Endothelial cell of umbilical vein (primary cell): Measurements from ENCODE around the gene SDC1. TPM values are rescaled to one million over a fixed set of nuclear protein-coding genes. Genes with fewer than 3 reads are reported as not detected.

Source experiments
- BruUV-seq: library from RNA; stranded (reverse); fragments of 400-500 nt; replicated peaks from 2 replicates; lab custom pipeline; 2021; lab: Mats Ljungman, UMichigan
- CTCF ChIA-PET: fragments of 300-600, 350-600 bp; sonication (Branson Sonifier 250); formaldehyde crosslinking; loops from one replicate; lab custom pipeline; 2021; ENCODE audit warnings: antibody characterized with exemption, inconsistent platforms; lab: Charles Lee
- POLR2A ChIA-PET: fragments of 300-600, 350-600 bp; sonication (Branson Sonifier 250); formaldehyde crosslinking; loops from one replicate; lab custom pipeline; 2021; ENCODE audit warnings: antibody characterized with exemption, inconsistent platforms; lab: Charles Lee
- DNase-seq: peaks from one replicate; pipeline ENCODE4 v3.0.0-alpha.2; 2011; ENCODE audit warnings: low read depth, low spot score
- FAIRE-seq: peaks from 2 replicates; lab custom pipeline; 2011; peaks lifted over from hg19 to GRCh38; lab: Jason Lieb, UNC
- H2AFZ ChIP-seq: 2 replicates; pipeline ENCODE4 v1.6.0; 2012; ENCODE audit warnings: low read depth, low read length, control low read depth, inconsistent platforms
- H3K27ac ChIP-seq: 2 replicates; pipeline ENCODE4 v1.5.1; 2011; ENCODE audit warnings: low read depth, mild to moderate bottlenecking, control low read depth, low read length, moderate library complexity; ENCODE audit not compliant: insufficient read depth
- H3K27me3 ChIP-seq, 2 experiments: 2 replicates each; pipeline versions ENCODE4 v1.6.0 to v1.6.1; 2011; ENCODE audit warnings: low read length in 2 of 2, mixed read lengths in 1 of 2; ENCODE audit not compliant: control insufficient read depth in 2 of 2, insufficient read depth in 2 of 2
- H3K36me3 ChIP-seq, 2 experiments: 2 replicates in 1 of 2; 3 replicates in 1 of 2; pipeline ENCODE4 v1.5.1; 2011; ENCODE audit warnings: low read length in 2 of 2, mild to moderate bottlenecking in 1 of 2, moderate library complexity in 1 of 2; ENCODE audit not compliant: control insufficient read depth in 2 of 2, insufficient read depth in 2 of 2; ENCODE audit errors: extremely low read depth in 1 of 2
- H3K4me1 ChIP-seq: 3 replicates; pipeline ENCODE4 v1.5.1; 2011; ENCODE audit warnings: mild to moderate bottlenecking, low read length; ENCODE audit not compliant: control insufficient read depth, insufficient read depth; ENCODE audit errors: extremely low read depth
- H3K4me2 ChIP-seq: 2 replicates; pipeline ENCODE4 v1.6.1; 2011; ENCODE audit warnings: low read length, control low read depth, mixed read lengths; ENCODE audit not compliant: insufficient read depth
- H3K4me3 ChIP-seq, 3 experiments: fragments of 200-600 bp in 1 of 3; sonication (generic), shearing (Covaris generic) in 1 of 3; replicated peaks in 1 of 3; 2 replicates each; pipeline ENCODE4 v1.5.1; 2011 to 2016; ENCODE audit warnings: control low read depth in 3 of 3, low read length in 3 of 3, mild to moderate bottlenecking in 2 of 3, inconsistent platforms in 1 of 3, low read depth in 1 of 3, moderate library complexity in 1 of 3; ENCODE audit not compliant: insufficient read depth in 1 of 3
- H3K79me2 ChIP-seq: 2 replicates; pipeline ENCODE4 v1.6.0; 2012; ENCODE audit warnings: low read length, inconsistent platforms; ENCODE audit not compliant: control insufficient read depth, insufficient read depth
- H3K9ac ChIP-seq: replicated peaks from 2 replicates; pipeline ENCODE3; 2011; ENCODE audit warnings: low read length, control low read depth; ENCODE audit not compliant: insufficient read depth; ENCODE audit errors: extremely low read depth
- H3K9me1 ChIP-seq: replicated peaks from 3 replicates; pipeline ENCODE4 v1.6.0; 2011; ENCODE audit warnings: mild to moderate bottlenecking, low read length; ENCODE audit not compliant: control insufficient read depth, insufficient read depth; ENCODE audit errors: extremely low read depth
- H3K9me3 ChIP-seq: replicated peaks from 2 replicates; pipeline ENCODE4 v1.5.1; 2012; ENCODE audit warnings: low read length, inconsistent platforms; ENCODE audit not compliant: control insufficient read depth, insufficient read depth
- H4K20me1 ChIP-seq: replicated peaks from 2 replicates; pipeline ENCODE3; 2011; ENCODE audit warnings: mild to moderate bottlenecking, low read length; ENCODE audit not compliant: control insufficient read depth, insufficient read depth; ENCODE audit errors: extremely low read depth
- FOS ChIP-seq: IDR thresholded peaks from 2 replicates; pipeline ENCODE4 v1.6.1; 2011; ENCODE audit warnings: mild to moderate bottlenecking, low read length, moderate library complexity, borderline replicate concordance; ENCODE audit not compliant: insufficient read depth
- GATA2 ChIP-seq: IDR thresholded peaks from 2 replicates; pipeline ENCODE4 v1.7.0; 2011; ENCODE audit warnings: low read depth, mild to moderate bottlenecking, moderate library complexity, mixed read lengths, low read length; ENCODE audit not compliant: insufficient read length, insufficient read depth
- JUN ChIP-seq: IDR thresholded peaks from 2 replicates; pipeline ENCODE4 v1.6.1; 2011; ENCODE audit warnings: borderline replicate concordance, low read depth; ENCODE audit not compliant: insufficient read length, insufficient read depth
- POLR2A ChIP-seq: IDR thresholded peaks from 2 replicates; pipeline ENCODE4 v1.6.1; 2012; ENCODE audit warnings: low read depth, mild to moderate bottlenecking, control low read depth, low read length
- dilution Hi-C: fragments of 300-500 bp; cut with MboI; formaldehyde crosslinking; loops from one replicate; pipeline ENCODE4 v1.15.0; 2019; ENCODE audit warnings: low sequenced_read_pairs; ENCODE audit not compliant: extremely low pct_ligation_motif_present
- intact Hi-C: fragments of 100-400 bp; cut with micrococcal nuclease; formaldehyde crosslinking; loops from one replicate; pipeline ENCODE4 v1.10.0; 2022
- polyA plus RNA-seq, 4 experiments: library from polyadenylated mRNA; depleted of rRNA in 3 of 4; stranded (reverse) in 3 of 4; unstranded in 1 of 4; fragments of >200 nt; gene quantifications; 2 replicates each; pipeline versions ENCODE4 v1.2.1 to v1.2.3, GENCODE V29; 2011 to 2012; ENCODE audit warnings: missing spikeins in 1 of 4
- total RNA-seq: library from RNA; stranded (reverse); gene quantifications from 2 replicates; pipeline ENCODE4 v1.2.3, GENCODE V29; 2021

SDC1 gene
- total and polyA plus RNA-seq, 2 donors (not counting 3 experiments of a cell fraction or from before 2014, with no cell fraction given), result 3.2 to 4.0 TPM

- H3K36me3 ChIP-seq, result no peaks in the 10 kb centered on the region
- H3K27me3 ChIP-seq, result no peaks in the 10 kb centered on the region
- H3K27ac ChIP-seq, result no peak overlapping the region
- no peak overlapping the region for H3K4me3 ChIP-seq
- no peaks in the 10 kb centered on the region for H3K9me1 ChIP-seq
- no TSS peak for BruUV-seq
- H3K79me2 ChIP-seq, result no peaks in the 10 kb centered on the region
- H3K4me1 ChIP-seq, result peaks cover 6% of the 10 kb centered on the region
- dilution Hi-C loops (no loop called here), intact Hi-C loops (no loop called here)
- CTCF ChIA-PET, result no interaction called here
- TF ChIP-seq JUN (no peak), GATA2 (no peak), FOS (no peak)
- DNase-seq, result no peak
- H2AFZ ChIP-seq, result no peak overlapping the region
- no peak overlapping the region for H3K9ac ChIP-seq
- H4K20me1 ChIP-seq, result no peaks in the 10 kb centered on the region
- POLR2A ChIA-PET, result no interaction called here
- no peaks in the 10 kb centered on the region for H3K9me3 ChIP-seq
- H3K4me2 ChIP-seq, result no peak overlapping the region
- FAIRE-seq, result no peak
Measured at GRCh38 chr2:20216130-20217025, 8.6 kb downstream of the SDC1 start.

GRCh38 chr2:20215183-20216040 lies 9.5 kb downstream of the SDC1 start:
- no peaks in the 10 kb centered on the region for H3K27me3 ChIP-seq
- H3K36me3 ChIP-seq, result no peaks in the 10 kb centered on the region
- no peak overlapping the region for H3K27ac ChIP-seq
- no peak overlapping the region for H3K9ac ChIP-seq
- H3K4me2 ChIP-seq, result no peak overlapping the region
- BruUV-seq, result no TSS peak
- no peaks in the 10 kb centered on the region for H3K79me2 ChIP-seq
- no peak for FAIRE-seq
- no peaks in the 10 kb centered on the region for H3K9me1 ChIP-seq
- TF ChIP-seq POLR2A, result no peak
- no peak for TF ChIP-seq FOS
- H3K4me3 ChIP-seq, result no peak overlapping the region
- no peak for DNase-seq
- no peaks in the 10 kb centered on the region for H4K20me1 ChIP-seq
- no peaks in the 10 kb centered on the region for H3K9me3 ChIP-seq
- CTCF ChIA-PET, result interaction anchor here (1.2 to 2.1 kb wide), 4 partner anchors 8 to 80 kb away, joined by 3 to 8 read pairs (median 4); partner anchors contain the start of gene SDC1
- dilution Hi-C loops (no loop called here), intact Hi-C loops (no loop called here)
- POLR2A ChIA-PET, result no interaction called here
- H2AFZ ChIP-seq, result no peak overlapping the region
- H3K4me1 ChIP-seq, result peaks cover 6% of the 10 kb centered on the region
